LNCaP clone FGC (cell line): ENCODE measurements around the gene TMEM95.
A peak's percentile ranks its signal among the peaks of the same experiment; 100 is the strongest.

Experiments used
- DNase-seq: peaks from one replicate; pipeline ENCODE4 v3.0.0-alpha.2; 2011; ENCODE audit warnings: low read depth
- H3K4me3 ChIP-seq: 2 replicates; pipeline ENCODE4 v1.5.1; 2011; ENCODE audit warnings: mild to moderate bottlenecking, low read depth, low read length, control low read depth
- TF ChIP-seq, protein P1 (sequence below): IDR thresholded peaks from 2 replicates; pipeline ENCODE4 v1.5.1; 2012; ENCODE audit warnings: mild to moderate bottlenecking; ENCODE audit not compliant: control insufficient read depth, insufficient read depth; ENCODE audit errors: extremely low read depth

Gene TMEM95

DNA sequence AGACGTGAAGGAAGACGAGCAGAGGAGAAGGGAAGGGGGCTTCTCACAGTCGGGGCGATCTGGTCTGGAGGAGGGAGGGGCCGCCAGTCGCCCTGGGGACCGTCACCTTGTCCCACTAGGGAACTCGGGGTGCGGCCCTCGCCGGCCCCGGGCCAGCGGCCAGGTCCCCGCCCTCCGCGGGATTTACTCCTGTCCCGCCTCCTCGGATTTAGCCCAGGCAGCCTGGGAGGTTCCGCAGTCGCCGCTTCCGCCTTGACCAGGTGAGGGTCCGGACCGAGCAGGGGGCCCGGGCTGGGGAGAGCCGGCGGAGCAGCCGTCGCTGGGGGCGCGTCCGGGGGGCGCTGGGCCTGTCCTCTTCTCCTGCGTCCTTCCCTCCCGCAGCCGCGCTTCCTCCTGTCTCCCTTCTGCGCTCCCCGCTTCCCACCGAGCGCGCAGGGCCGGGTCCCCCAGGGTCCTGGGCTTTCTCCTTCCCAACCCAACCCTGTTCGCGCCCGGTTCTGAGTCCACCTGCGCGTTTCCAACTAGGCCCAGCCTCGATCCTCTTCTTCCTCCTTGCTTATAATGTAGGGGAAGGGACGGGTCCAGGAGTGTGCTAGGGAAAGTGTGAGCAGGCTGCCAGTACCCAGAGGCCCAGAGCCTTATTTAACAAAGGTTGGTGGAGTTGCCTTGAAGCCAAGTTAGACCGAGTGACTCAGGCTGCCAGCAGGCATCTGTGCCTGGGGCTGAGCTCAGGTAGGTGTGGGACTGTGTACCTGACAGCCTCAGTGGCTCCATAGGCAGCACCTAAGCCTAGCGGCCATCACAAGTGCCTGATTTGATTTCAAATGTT is 26.1 kb downstream of the TMEM95 start, which contains the start of gene TNK1:
TNK1 (plus strand) TSS at position 235 of the 829 bp plus-strand sequence. CDS start 1,838 bp downstream, outside the sequence.
- peak within 1 kb of the TSS; percentile 62 for H3K4me3 ChIP-seq
- no peak for DNase-seq
- TF ChIP-seq, protein P1, sequence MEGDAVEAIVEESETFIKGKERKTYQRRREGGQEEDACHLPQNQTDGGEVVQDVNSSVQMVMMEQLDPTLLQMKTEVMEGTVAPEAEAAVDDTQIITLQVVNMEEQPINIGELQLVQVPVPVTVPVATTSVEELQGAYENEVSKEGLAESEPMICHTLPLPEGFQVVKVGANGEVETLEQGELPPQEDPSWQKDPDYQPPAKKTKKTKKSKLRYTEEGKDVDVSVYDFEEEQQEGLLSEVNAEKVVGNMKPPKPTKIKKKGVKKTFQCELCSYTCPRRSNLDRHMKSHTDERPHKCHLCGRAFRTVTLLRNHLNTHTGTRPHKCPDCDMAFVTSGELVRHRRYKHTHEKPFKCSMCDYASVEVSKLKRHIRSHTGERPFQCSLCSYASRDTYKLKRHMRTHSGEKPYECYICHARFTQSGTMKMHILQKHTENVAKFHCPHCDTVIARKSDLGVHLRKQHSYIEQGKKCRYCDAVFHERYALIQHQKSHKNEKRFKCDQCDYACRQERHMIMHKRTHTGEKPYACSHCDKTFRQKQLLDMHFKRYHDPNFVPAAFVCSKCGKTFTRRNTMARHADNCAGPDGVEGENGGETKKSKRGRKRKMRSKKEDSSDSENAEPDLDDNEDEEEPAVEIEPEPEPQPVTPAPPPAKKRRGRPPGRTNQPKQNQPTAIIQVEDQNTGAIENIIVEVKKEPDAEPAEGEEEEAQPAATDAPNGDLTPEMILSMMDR: no peak

DNA sequence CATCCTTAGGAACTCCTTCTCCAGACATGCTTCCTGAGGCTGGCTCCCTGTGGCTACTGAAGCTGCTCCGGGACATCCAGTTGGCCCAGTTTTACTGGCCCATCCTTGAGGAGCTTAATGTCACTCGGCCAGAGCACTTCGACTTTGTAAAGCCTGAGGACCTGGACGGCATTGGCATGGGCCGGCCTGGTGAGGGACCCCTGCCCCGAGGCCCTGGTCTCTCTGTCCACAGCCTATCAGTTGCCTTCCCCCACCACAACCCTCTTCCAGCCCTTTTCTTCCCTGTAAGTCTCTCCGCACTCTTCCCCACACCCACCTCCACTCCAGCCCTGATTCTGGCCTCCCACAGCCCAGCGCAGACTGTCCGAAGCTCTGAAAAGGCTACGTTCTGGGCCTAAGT is 27.9 kb downstream of the TMEM95 start:
- no peak overlapping the region for H3K4me3 ChIP-seq
- TF ChIP-seq, protein P1: no peak

DNA sequence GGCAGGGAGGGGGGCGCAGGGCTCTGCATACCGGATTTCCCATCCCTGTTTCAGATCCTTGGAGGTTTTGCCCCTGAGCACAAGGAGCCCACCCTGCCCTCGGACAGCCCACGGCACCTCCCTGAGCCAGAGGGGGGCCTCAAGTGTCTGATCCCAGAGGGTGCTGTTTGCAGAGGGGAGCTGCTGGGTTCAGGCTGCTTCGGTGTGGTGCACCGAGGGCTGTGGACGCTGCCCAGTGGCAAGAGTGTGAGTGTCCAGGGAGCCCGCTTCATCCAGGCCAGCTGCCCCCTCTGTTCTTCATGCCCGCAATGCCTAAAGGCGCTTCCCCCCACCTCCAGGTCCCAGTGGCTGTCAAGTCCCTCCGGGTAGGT is 28.4 kb downstream of the TMEM95 start:
- H3K4me3 ChIP-seq: no peak overlapping the region
- TF ChIP-seq, protein P1: no peak
- DNase-seq: no peak

More for the DNA sequence above, 27.9 kb downstream of the TMEM95 start:
- DNase-seq: no peak

DNA sequence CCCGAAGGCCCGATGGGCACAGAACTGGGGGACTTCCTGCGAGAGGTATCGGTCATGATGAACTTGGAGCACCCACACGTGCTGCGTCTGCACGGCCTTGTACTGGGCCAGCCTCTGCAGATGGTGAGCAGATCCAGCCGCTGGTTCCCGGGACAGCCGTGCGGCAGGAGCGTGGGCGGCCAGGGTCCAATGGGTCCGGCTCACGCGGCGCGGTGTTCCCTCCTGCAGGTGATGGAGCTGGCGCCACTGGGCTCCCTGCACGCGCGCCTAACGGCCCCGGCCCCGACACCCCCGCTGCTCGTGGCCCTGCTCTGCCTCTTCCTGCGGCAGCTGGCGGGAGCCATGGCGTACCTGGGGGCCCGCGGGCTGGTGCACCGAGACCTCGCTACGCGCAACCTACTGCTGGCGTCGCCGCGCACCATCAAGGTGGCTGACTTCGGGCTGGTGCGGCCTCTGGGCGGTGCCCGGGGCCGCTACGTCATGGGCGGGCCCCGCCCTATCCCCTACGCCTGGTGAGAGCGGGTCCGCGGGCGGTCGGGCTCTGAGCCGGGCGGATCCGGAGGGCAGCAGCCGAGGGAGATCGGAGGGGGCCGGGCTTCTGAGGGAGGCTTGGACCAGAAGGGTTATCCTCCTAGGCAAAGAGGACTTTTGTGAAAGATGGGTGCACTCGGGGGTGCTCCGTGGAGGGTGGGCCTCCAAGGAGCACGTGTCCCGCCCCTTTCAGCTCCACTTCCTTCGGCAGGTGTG is 29.0 kb downstream of the TMEM95 start:
- H3K4me3 ChIP-seq: no peak overlapping the region
- TF ChIP-seq, protein P1: no peak
- no peak for DNase-seq

DNA sequence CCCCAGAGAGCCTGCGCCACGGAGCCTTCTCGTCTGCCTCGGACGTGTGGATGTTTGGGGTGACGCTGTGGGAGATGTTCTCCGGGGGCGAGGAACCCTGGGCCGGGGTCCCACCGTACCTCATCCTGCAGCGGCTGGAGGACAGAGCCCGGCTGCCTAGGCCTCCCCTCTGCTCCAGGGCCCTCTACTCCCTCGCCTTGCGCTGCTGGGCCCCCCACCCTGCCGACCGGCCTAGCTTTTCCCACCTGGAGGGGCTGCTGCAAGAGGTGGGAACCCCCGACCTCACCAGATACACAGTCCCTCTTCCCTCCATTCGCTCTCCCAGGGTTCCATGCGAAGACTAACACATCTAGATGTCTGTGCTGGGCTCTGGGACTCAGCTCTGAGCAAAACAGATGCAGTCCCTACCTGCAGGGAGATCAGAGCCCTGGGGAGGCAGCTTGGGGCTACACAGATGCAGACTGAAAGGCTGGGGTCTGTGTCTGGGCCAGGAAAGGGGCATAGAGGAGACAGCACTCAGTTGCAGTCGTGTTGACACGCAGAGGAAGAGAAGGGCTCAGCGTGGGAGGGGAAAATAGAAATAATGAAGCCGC is 29.6 kb downstream of the TMEM95 start:
- no peak overlapping the region for H3K4me3 ChIP-seq
- TF ChIP-seq, protein P1: no peak

DNA sequence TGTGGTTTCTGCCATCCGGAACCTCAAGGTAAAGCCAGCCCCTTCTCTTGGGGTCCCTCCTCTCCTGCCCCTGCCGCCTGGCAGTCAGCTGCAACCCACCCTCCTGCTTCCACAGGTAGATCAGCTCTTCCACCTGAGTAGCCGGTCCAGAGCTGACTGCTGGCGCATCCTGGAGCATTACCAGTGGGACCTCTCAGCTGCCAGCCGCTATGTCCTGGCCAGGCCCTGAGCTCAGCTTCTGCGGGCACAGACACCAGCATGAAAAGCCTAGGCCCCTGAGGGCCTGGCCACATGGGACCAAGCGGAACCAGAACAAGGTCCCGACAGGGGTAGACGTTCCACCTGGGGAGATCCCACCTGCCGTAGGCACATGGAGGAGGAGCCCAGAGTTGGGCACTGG is 33.9 kb downstream of the TMEM95 start:
- TF ChIP-seq, protein P1: no peak
- no peak for DNase-seq
- no peak overlapping the region for H3K4me3 ChIP-seq

More for the DNA sequence above, 29.6 kb downstream of the TMEM95 start:
- DNase-seq: no peak
